RWPE1 (cell line): Measurements from ENCODE around the gene SLC39A11.

Experiments
- CTCF ChIA-PET: fragments of 350-600 bp; sonication (Branson Sonifier 250); formaldehyde crosslinking; extraction: SDS; loops from one replicate; lab custom pipeline; 2021; lab: Yijun Ruan, JAX
- POLR2A ChIA-PET: fragments of 400-600 bp; formaldehyde crosslinking; extraction: SDS; loops from one replicate; lab custom pipeline; 2020; ENCODE audit warnings: antibody characterized with exemption; ENCODE audit not compliant: low non-redundant PET; lab: Yijun Ruan, JAX
- DNase-seq: peaks from one replicate; pipeline ENCODE4 v3.0.0; 2012; ENCODE audit warnings: low spot score
- H3K27ac ChIP-seq: fragments of 450-650 bp; 2 replicates; pipeline ENCODE4 v1.5.1; 2017
- CTCF ChIP-seq: fragments of 450-650 bp; conservative IDR thresholded peaks from 2 replicates; pipeline ENCODE4 v1.5.1; 2017; ENCODE audit warnings: low read depth, mild to moderate bottlenecking

SLC39A11 gene

GRCh38 chr17:72991651-72992050, 100.8 kb downstream of the SLC39A11 start:
- no peak for DNase-seq
- POLR2A ChIA-PET = no interaction called here
- H3K27ac ChIP-seq = no peak overlapping the region
- CTCF ChIA-PET = interaction anchor here (0.7 kb wide), 1 partner anchor 103 kb away, joined by 4 read pairs; no protein-coding TSS in a partner anchor
- TF ChIP-seq CTCF = no peak

DNA sequence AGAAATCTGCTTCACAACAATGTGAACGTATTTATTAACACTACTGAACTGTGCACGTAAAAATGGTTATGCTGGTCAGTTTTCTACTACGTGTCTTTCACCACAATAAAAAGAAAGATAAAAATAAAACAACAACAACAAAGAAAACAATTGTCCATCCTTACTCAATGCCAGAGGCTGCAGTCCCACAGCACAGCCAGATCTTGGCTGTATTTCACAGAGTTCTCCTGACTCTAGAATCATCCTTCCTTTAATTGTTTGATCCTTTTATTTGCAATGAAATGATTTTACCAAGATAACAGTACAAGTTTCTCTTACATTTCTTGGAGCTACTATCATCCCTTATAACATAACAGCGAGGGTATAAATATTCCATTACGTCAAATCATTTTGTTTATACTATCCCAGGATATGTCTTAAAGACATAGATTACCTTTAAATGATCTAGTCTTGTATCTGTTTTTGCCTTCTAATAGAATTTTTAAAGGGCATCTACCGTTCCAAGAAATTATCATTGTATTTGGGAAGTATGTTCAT, 103.3 kb downstream of the SLC39A11 start:
- ChIA-PET POLR2A (no interaction called here), CTCF (no interaction called here)
- TF ChIP-seq CTCF = no peak
- no peak for DNase-seq
- no peak overlapping the region for H3K27ac ChIP-seq

DNA sequence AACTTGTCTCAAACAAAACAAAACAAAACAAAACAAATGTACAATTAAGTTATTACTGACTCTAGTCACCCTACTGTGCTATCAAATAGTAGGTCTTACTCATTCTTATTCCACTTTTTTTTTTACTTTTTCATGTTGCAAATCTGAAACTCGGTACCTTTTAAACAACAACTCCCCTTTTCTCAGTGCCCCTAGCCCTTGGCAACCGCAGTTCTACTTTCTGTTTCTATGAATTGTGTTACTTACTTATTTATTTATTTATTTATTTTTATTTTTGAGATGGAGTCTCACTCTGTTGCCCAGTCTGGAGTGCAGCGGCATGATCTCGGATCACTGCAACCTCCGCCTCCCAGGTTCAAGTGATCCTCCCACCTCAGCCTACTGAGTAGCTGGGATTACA, 104.0 kb downstream of the SLC39A11 start:
- TF ChIP-seq CTCF = no peak
- DNase-seq = no peak
- ChIA-PET CTCF (no interaction called here), POLR2A (no interaction called here)
- no peak overlapping the region for H3K27ac ChIP-seq

DNA sequence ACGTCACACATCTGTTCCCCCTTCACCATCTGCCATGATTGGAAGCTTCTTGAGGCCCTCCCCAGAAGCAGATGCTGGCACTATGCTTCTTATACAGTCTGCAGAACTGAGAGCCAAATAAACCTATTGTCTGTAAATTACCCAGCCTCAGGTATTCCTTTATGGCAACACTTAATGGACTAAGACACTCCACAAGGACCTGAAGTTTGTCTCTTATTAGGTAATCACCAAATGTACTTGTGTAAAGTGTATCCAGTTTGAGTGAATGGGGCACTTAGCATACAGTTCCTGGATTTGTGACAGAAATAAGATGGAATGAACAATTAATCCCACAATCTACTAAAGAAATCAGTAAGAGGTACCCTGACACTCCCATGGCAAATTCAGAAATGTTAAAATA, 105.3 kb downstream of the SLC39A11 start:
- DNase-seq = no peak
- TF ChIP-seq CTCF = no peak
- CTCF ChIA-PET = no interaction called here
- H3K27ac ChIP-seq = no peak overlapping the region
- POLR2A ChIA-PET = no interaction called here

- DNase-seq = peak; percentile 59
These were observed 106.4 kb downstream of the SLC39A11 start for GRCh38 chr17:72985882-72986720.

More at GRCh38 chr17:72985882-72986720, 106.4 kb downstream of the SLC39A11 start:
- ChIA-PET CTCF (interaction anchor here (0.6 to 1.1 kb wide), 6 partner anchors 55 to 264 kb away, joined by 3 to 4 read pairs (median 3); no protein-coding TSS in a partner anchor), POLR2A (no interaction called here)
- no peak overlapping the region for H3K27ac ChIP-seq
- TF ChIP-seq CTCF = peak; percentile 77
